GM23248 (cell line): ENCODE measurements around the gene TRAF3. TPM values are rescaled to one million over a fixed set of nuclear protein-coding genes. Genes with fewer than 3 reads are reported as not detected.

Source experiments
- DNase-seq: peaks from one replicate; pipeline ENCODE4 v3.0.0-alpha.2; 2015
- H2AFZ ChIP-seq: fragments of 200-600 bp; sonication (generic); 2 replicates; pipeline ENCODE4 v1.6.1; 2016; ENCODE audit warnings: antibody characterized with exemption
- H3F3A ChIP-seq: fragments of 200-600 bp; sonication (generic); 2 replicates; pipeline ENCODE4 v1.6.1; 2016; ENCODE audit warnings: mild to moderate bottlenecking, antibody characterized with exemption, mixed run types; ENCODE audit not compliant: insufficient read depth
- H3K27ac ChIP-seq: fragments of 200-600 bp; sonication (generic); 2 replicates; pipeline ENCODE4 v1.5.1; 2016; ENCODE audit warnings: mild to moderate bottlenecking
- H3K27me3 ChIP-seq: fragments of 200-600 bp; sonication (generic); replicated peaks from 2 replicates; pipeline ENCODE4 v1.6.1; 2016; ENCODE audit warnings: mild to moderate bottlenecking; ENCODE audit not compliant: insufficient read depth
- H3K36me3 ChIP-seq: fragments of 200-600 bp; sonication (generic); 2 replicates; pipeline ENCODE4 v1.6.1; 2016; ENCODE audit warnings: low read depth, mild to moderate bottlenecking
- H3K4me1 ChIP-seq: fragments of 200-600 bp; sonication (generic); 2 replicates; pipeline ENCODE4 v1.6.1; 2016; ENCODE audit warnings: mild to moderate bottlenecking; ENCODE audit not compliant: insufficient read depth
- H3K4me2 ChIP-seq: fragments of 200-600 bp; sonication (generic); one replicate; pipeline ENCODE4 v1.6.1; 2016; ENCODE audit warnings: mild to moderate bottlenecking; ENCODE audit not compliant: unreplicated experiment
- H3K4me3 ChIP-seq: fragments of 200-600 bp; sonication (generic); 2 replicates; pipeline ENCODE4 v1.5.1; 2016; ENCODE audit warnings: mild to moderate bottlenecking
- H3K79me2 ChIP-seq: fragments of 200-600 bp; sonication (generic); 2 replicates; pipeline ENCODE4 v1.6.1; 2016; ENCODE audit warnings: mild to moderate bottlenecking; ENCODE audit not compliant: insufficient read depth
- H3K9ac ChIP-seq: fragments of 200-600 bp; sonication (generic); 2 replicates; pipeline ENCODE4 v1.6.1; 2016; ENCODE audit warnings: mild to moderate bottlenecking
- H3K9me2 ChIP-seq: fragments of 200-600 bp; sonication (generic); 2 replicates; pipeline ENCODE4 v1.6.1; 2016; ENCODE audit warnings: mixed run types, mild to moderate bottlenecking, moderate library complexity; ENCODE audit not compliant: insufficient read depth
- H3K9me3 ChIP-seq: fragments of 200-600 bp; sonication (generic); one replicate; pipeline ENCODE4 v1.6.1; 2017; ENCODE audit warnings: low read depth
- H4K20me1 ChIP-seq: fragments of 200-600 bp; sonication (generic); 2 replicates; pipeline ENCODE4 v1.6.0; 2016; ENCODE audit not compliant: insufficient read depth
- EZH2 ChIP-seq: fragments of 200-600 bp; sonication (generic); IDR thresholded peaks from 2 replicates; pipeline ENCODE4 v1.6.1; 2018; ENCODE audit warnings: antibody characterized with exemption, mild to moderate bottlenecking; ENCODE audit not compliant: insufficient read depth, poor library complexity, severe bottlenecking
- EZH2phosphoT487 ChIP-seq: fragments of 200-600 bp; sonication (generic); IDR thresholded peaks from 2 replicates; pipeline ENCODE4 v1.6.1; 2018; ENCODE audit warnings: antibody characterized with exemption, moderate library complexity, mild to moderate bottlenecking, low read depth; ENCODE audit not compliant: insufficient read depth
- WGBS, 2 experiments: methylation state at CpG; one replicate each; pipeline ENCODE4 v1.1.6; 2015 to 2017; ENCODE audit warnings: low lambda C conversion rate in 2 of 2, low coverage in 1 of 2; ENCODE audit errors: missing lambda C conversion rate in 2 of 2; 5-methylcytosine and 5-hydroxymethylcytosine counted together
- in situ Hi-C: fragments of 300-500 bp; cut with MboI; formaldehyde crosslinking; loops from 2 replicates; pipeline ENCODE4 v1.15.0; 2020
- polyA plus RNA-seq: library from polyadenylated mRNA; unstranded; fragments of >200 nt; fragmentation: Nextera tagmentation; extraction: Ambion mirVana; gene quantifications from 2 replicates; pipeline ENCODE4 v1.2.1, GENCODE V29; 2016
- small RNA-seq: library from RNA; depleted of rRNA; stranded (forward); fragments of <200 nt; gene quantifications from one replicate; pipeline ENCODE3, GENCODE V24; 2014; ENCODE audit warnings: low read depth, low replicate concordance
- total RNA-seq: library from RNA; depleted of rRNA; stranded (reverse); fragments of >200 nt; shearing (Covaris generic); gene quantifications from 2 replicates; pipeline ENCODE4 v1.2.3, GENCODE V29; 2014; rRNA removed

Gene TRAF3
- total and polyA plus RNA-seq, 2 experiments from 2014 or later = 7.9 to 17.9 TPM

DNA sequence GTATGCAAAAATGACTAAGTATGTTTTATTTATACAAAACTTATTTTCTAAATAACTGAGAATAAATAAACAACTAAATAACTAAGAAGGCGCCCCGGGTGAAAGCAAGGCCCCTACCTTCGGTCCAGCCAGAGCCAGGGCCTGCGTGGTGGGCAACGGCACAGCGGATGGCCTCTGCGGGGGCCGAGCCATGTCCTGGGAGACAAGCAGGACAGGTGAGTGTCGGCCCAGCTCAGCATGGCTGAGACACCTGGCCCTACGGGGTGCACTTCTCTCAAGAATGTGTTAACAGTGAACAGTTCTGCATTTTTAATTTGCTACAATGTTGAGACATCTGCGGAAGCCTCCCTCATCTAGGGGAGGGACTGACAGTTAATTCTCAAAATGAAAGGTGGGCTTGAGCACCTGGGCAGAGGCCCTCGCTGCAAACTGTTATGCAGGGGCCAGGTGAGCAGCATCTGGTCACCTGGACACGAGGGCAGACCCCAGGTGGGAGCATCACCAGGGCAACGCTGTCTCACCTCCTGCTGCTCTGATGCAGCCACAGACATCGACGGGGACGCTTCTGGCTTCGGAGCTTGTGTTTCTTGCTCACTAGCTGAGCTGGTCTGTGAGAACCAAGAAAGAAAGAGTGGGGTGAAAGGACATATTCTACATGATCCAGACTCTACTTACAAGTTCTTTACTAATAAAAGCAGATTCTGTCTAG is 177.0 kb downstream of the TRAF3 start:
- DNase-seq = no peak
- H3K9me2 ChIP-seq = no peaks in the 10 kb centered on the region
- H3K4me2 ChIP-seq = no peak overlapping the region
- H3K9me3 ChIP-seq = no peaks in the 10 kb centered on the region
- no peak overlapping the region for H3K4me3 ChIP-seq
- no peaks in the 10 kb centered on the region for H3K4me1 ChIP-seq
- H3K27me3 ChIP-seq = no peaks in the 10 kb centered on the region
- H3K36me3 ChIP-seq = peaks cover 61% of the 10 kb centered on the region; the same call in 1 of the 2 replicates
- 95 to 98% methylated on average over 18 of the region's 18 CpGs for WGBS, 2 experiments
- in situ Hi-C loops = no loop called here
- H4K20me1 ChIP-seq = no peaks in the 10 kb centered on the region
- H3K9ac ChIP-seq = no peak overlapping the region
- H3K27ac ChIP-seq = no peak overlapping the region
- TF ChIP-seq EZH2phosphoT487 (no peak), EZH2 (no peak)
- no peaks in the 10 kb centered on the region; the same call in 1 of the 2 replicates for H3K79me2 ChIP-seq
- no peaks in the 10 kb centered on the region for H3F3A ChIP-seq
- H2AFZ ChIP-seq = no peak overlapping the region

DNA sequence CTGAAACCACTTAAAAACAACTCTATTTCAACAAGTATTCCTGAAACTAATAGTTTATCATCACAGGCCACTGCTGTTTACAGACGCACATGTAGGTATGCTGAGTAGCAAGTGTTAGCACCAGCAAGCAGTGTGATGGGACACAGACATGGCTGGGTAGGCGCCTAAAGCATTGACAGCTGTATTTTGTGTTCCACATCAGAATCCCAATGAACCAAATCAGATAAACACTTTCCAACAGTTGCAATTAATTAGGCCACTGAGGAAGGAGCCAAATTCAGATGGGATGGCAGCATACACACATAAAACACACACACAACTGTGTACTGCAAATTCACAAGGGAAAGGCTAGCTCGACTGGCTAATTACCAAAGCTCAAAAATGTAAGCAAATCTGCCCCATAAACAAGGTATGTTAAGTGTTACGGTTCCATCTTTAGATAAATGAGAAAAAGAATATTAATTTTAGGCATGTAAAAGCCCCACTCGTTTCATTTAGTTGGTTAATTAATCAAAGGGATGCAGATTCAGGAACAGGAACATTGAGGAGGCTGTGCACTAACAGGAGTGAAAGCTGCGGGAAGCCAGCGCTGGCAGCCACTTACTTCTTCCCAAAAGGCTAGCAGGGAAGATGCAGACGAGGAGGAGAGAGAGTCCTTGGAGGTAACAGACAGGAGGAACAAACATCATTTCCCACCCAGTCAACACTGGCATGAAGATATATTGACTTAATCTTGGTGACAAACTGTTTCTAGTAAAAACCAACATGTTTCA is 178.6 kb downstream of the TRAF3 start:
- no peak overlapping the region for H3K27ac ChIP-seq
- H3K9me3 ChIP-seq = no peaks in the 10 kb centered on the region
- no peak for DNase-seq
- H3F3A ChIP-seq = no peaks in the 10 kb centered on the region
- no peak overlapping the region for H2AFZ ChIP-seq
- H3K9ac ChIP-seq = no peak overlapping the region
- in situ Hi-C loops = no loop called here
- WGBS, 2 experiments = 48 to 57% methylated on average over 8 of the region's 8 CpGs
- TF ChIP-seq EZH2 (no peak), EZH2phosphoT487 (no peak)
- H3K4me3 ChIP-seq = no peak overlapping the region
- H4K20me1 ChIP-seq = no peaks in the 10 kb centered on the region
- no peaks in the 10 kb centered on the region; the same call in 1 of the 2 replicates for H3K79me2 ChIP-seq
- no peaks in the 10 kb centered on the region for H3K27me3 ChIP-seq
- no peak overlapping the region for H3K4me2 ChIP-seq
- H3K9me2 ChIP-seq = no peaks in the 10 kb centered on the region
- H3K4me1 ChIP-seq = no peaks in the 10 kb centered on the region
- H3K36me3 ChIP-seq = peaks cover 63% of the 10 kb centered on the region; the same call in 1 of the 2 replicates

GRCh38 chr14:102957222-102957621 is 180.0 kb downstream of the TRAF3 start:
- no peaks in the 10 kb centered on the region for H3K27me3 ChIP-seq
- H2AFZ ChIP-seq = no peak overlapping the region
- no peaks in the 10 kb centered on the region for H3K4me1 ChIP-seq
- no peaks in the 10 kb centered on the region for H3F3A ChIP-seq
- no peak overlapping the region for H3K27ac ChIP-seq
- no peaks in the 10 kb centered on the region for H3K9me3 ChIP-seq
- H3K9ac ChIP-seq = no peak overlapping the region
- H3K4me3 ChIP-seq = no peak overlapping the region
- 91 to 96% methylated on average over 10 of the region's 10 CpGs for WGBS, 2 experiments
- H3K9me2 ChIP-seq = no peaks in the 10 kb centered on the region
- H3K4me2 ChIP-seq = no peak overlapping the region
- peak; percentile 63 for DNase-seq
- in situ Hi-C loops = no loop called here
- H3K36me3 ChIP-seq = peaks cover 67% of the 10 kb centered on the region
- no peaks in the 10 kb centered on the region for H4K20me1 ChIP-seq
- no peak for TF ChIP-seq EZH2
- TF ChIP-seq EZH2phosphoT487 = no peak
- no peaks in the 10 kb centered on the region; the same call in 1 of the 2 replicates for H3K79me2 ChIP-seq

- Histone ChIP-seq H3K9me2 (no peaks in the 10 kb centered on the region), H3K79me2 (peaks cover 7% of the 10 kb centered on the region), H3K27me3 (no peaks in the 10 kb centered on the region), H3K4me2 (no peak overlapping the region), H3K27ac (no peak overlapping the region), H3K36me3 (peaks cover 76% of the 10 kb centered on the region), H2AFZ (no peak overlapping the region), H3K4me1 (no peaks in the 10 kb centered on the region), H3K9ac (no peak overlapping the region), H4K20me1 (no peaks in the 10 kb centered on the region), H3K4me3 (no peak overlapping the region), H3F3A (no peaks in the 10 kb centered on the region), H3K9me3 (no peaks in the 10 kb centered on the region)
- no peak for DNase-seq
- no peak for TF ChIP-seq EZH2phosphoT487
- TF ChIP-seq EZH2 = no peak
- in situ Hi-C loops = no loop called here
- WGBS, 2 experiments = 93 to 96% methylated on average over 10 of the region's 10 CpGs
These were observed 181.2 kb downstream of the TRAF3 start for GRCh38 chr14:102958461-102958860.

Small RNAs within 50 kb of the gene (small RNA-seq; reads per million reads assigned to genes)
- gene RNU6-1316P = not detected

Other genes with a start within 250 kb of the TRAF3 start
- 13.0 and 15.6 TPM in 2 replicates for gene RCOR1, start 184.8 kb upstream of the TRAF3 start, total RNA-seq
- 3.2 and 3.4 TPM in 2 replicates for gene RCOR1, start 184.8 kb upstream of the TRAF3 start, polyA plus RNA-seq
- gene AMN, start 145.2 kb downstream of the TRAF3 start, total RNA-seq = not detected in 2 replicates
- gene AMN, start 145.2 kb downstream of the TRAF3 start, polyA plus RNA-seq = not detected in 2 replicates